ENCODE measurements around the gene ZNF222.

DNA sequence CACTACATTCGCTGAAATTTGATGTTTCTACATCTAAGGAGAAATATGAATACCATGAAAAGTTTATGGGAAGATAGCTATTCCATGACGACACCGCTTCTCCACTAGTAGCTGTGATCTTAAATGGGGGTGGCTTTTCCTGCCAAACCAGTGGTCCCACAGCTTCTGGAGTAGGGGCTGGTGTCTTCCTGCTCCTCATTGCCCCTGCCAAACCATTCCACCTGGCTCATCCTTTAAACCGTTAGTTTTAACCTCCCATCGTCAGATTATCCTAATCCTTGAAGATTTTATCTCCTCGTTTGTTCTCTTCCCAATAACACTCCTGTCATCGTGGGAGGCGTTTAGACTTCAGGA is 23.0 kb upstream of the ZNF222 start:
- TF ChIP-seq POLR2A (IDR thresholded peaks at IDR 0.05): no peak
- TF ChIP-seq, protein P1, sequence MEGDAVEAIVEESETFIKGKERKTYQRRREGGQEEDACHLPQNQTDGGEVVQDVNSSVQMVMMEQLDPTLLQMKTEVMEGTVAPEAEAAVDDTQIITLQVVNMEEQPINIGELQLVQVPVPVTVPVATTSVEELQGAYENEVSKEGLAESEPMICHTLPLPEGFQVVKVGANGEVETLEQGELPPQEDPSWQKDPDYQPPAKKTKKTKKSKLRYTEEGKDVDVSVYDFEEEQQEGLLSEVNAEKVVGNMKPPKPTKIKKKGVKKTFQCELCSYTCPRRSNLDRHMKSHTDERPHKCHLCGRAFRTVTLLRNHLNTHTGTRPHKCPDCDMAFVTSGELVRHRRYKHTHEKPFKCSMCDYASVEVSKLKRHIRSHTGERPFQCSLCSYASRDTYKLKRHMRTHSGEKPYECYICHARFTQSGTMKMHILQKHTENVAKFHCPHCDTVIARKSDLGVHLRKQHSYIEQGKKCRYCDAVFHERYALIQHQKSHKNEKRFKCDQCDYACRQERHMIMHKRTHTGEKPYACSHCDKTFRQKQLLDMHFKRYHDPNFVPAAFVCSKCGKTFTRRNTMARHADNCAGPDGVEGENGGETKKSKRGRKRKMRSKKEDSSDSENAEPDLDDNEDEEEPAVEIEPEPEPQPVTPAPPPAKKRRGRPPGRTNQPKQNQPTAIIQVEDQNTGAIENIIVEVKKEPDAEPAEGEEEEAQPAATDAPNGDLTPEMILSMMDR (IDR thresholded peaks at IDR 0.05): no peak
